Hepatocyte (in vitro differentiated cells): ENCODE data around the gene GRIK4. TPM values are rescaled to one million over a fixed set of nuclear protein-coding genes. Genes with fewer than 3 reads are reported as not detected.

Experiments
- DNase-seq: peaks from one replicate; pipeline ENCODE4 v3.0.0-alpha.2; 2016; ENCODE audit warnings: low spot score
- H2AFZ ChIP-seq: fragments of 200-600 bp; sonication (generic); 2 replicates; pipeline ENCODE4 v1.6.0; 2016; ENCODE audit warnings: antibody characterized with exemption, mild to moderate bottlenecking
- H3K27ac ChIP-seq: fragments of 200-600 bp; sonication (generic); 2 replicates; pipeline ENCODE4 v1.5.1; 2016; ENCODE audit warnings: mild to moderate bottlenecking
- H3K27me3 ChIP-seq: fragments of 200-600 bp; sonication (generic); 2 replicates; pipeline ENCODE4 v1.6.1; 2016
- H3K36me3 ChIP-seq: fragments of 200-600 bp; sonication (generic); replicated peaks from 2 replicates; pipeline ENCODE4 v1.5.1; 2016; ENCODE audit warnings: low read depth; ENCODE audit not compliant: insufficient read depth
- H3K4me1 ChIP-seq: fragments of 200-600 bp; sonication (generic); 2 replicates; pipeline ENCODE4 v1.5.1; 2016; ENCODE audit warnings: mild to moderate bottlenecking, moderate library complexity; ENCODE audit not compliant: insufficient read depth
- H3K4me2 ChIP-seq: fragments of 200-600 bp; sonication (generic); 2 replicates; pipeline ENCODE4 v1.6.0; 2016
- H3K4me3 ChIP-seq: fragments of 200-600 bp; sonication (generic); 2 replicates; pipeline ENCODE4 v1.5.1; 2016; ENCODE audit warnings: mild to moderate bottlenecking
- H3K79me2 ChIP-seq: fragments of 200-600 bp; sonication (generic); 2 replicates; pipeline ENCODE4 v1.6.0; 2017; ENCODE audit warnings: mild to moderate bottlenecking
- H3K9me2 ChIP-seq: fragments of 200-600 bp; sonication (generic); replicated peaks from 2 replicates; pipeline ENCODE4 v1.6.0; 2017; ENCODE audit warnings: mild to moderate bottlenecking; ENCODE audit not compliant: insufficient read depth
- H3K9me3 ChIP-seq: fragments of 200-600 bp; sonication (generic); 2 replicates; pipeline ENCODE4 v1.5.1; 2016; ENCODE audit warnings: low read depth, mild to moderate bottlenecking
- H4K20me1 ChIP-seq: fragments of 200-600 bp; sonication (generic); 2 replicates; pipeline ENCODE4 v1.6.0; 2016; ENCODE audit warnings: mild to moderate bottlenecking; ENCODE audit not compliant: insufficient read depth, poor library complexity, severe bottlenecking
- EZH2 ChIP-seq: fragments of 200-600 bp; sonication (generic); IDR thresholded peaks from 2 replicates; pipeline ENCODE4 v1.6.1; 2016; ENCODE audit warnings: antibody characterized with exemption, mild to moderate bottlenecking, borderline replicate concordance
- EZH2phosphoT487 ChIP-seq: fragments of 200-600 bp; sonication (generic); IDR thresholded peaks from one replicate; pipeline ENCODE4 v1.6.1; 2018; ENCODE audit warnings: antibody characterized with exemption, mild to moderate bottlenecking, low read depth, moderate library complexity; ENCODE audit not compliant: unreplicated experiment, severe bottlenecking
- WGBS: methylation state at CpG from one replicate; pipeline ENCODE4 v1.1.6; 2016; ENCODE audit warnings: low lambda C conversion rate; ENCODE audit errors: missing lambda C conversion rate; 5-methylcytosine and 5-hydroxymethylcytosine counted together
- polyA plus RNA-seq: library from polyadenylated mRNA; unstranded; fragments of >200 nt; fragmentation: Nextera tagmentation; extraction: Ambion mirVana; gene quantifications from 2 replicates; pipeline ENCODE4 v1.2.1, GENCODE V29; 2016
- total RNA-seq: library from RNA; depleted of rRNA; stranded (reverse); fragments of >200 nt; gene quantifications from 2 replicates; pipeline ENCODE4 v1.2.3, GENCODE V29; 2014
- TF ChIP-seq, protein P1 (sequence below): fragments of 200-600 bp; sonication (generic); IDR thresholded peaks from 2 replicates; pipeline ENCODE4 v1.5.1; 2016; ENCODE audit warnings: antibody characterized with exemption, mild to moderate bottlenecking; ENCODE audit not compliant: poor library complexity

The GRIK4 gene, protein sequence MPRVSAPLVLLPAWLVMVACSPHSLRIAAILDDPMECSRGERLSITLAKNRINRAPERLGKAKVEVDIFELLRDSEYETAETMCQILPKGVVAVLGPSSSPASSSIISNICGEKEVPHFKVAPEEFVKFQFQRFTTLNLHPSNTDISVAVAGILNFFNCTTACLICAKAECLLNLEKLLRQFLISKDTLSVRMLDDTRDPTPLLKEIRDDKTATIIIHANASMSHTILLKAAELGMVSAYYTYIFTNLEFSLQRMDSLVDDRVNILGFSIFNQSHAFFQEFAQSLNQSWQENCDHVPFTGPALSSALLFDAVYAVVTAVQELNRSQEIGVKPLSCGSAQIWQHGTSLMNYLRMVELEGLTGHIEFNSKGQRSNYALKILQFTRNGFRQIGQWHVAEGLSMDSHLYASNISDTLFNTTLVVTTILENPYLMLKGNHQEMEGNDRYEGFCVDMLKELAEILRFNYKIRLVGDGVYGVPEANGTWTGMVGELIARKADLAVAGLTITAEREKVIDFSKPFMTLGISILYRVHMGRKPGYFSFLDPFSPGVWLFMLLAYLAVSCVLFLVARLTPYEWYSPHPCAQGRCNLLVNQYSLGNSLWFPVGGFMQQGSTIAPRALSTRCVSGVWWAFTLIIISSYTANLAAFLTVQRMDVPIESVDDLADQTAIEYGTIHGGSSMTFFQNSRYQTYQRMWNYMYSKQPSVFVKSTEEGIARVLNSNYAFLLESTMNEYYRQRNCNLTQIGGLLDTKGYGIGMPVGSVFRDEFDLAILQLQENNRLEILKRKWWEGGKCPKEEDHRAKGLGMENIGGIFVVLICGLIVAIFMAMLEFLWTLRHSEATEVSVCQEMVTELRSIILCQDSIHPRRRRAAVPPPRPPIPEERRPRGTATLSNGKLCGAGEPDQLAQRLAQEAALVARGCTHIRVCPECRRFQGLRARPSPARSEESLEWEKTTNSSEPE
- 1.5 and 1.6 TPM in 2 replicates for total RNA-seq
- 0.95 and 2.3 TPM in 2 replicates for polyA plus RNA-seq

DNA sequence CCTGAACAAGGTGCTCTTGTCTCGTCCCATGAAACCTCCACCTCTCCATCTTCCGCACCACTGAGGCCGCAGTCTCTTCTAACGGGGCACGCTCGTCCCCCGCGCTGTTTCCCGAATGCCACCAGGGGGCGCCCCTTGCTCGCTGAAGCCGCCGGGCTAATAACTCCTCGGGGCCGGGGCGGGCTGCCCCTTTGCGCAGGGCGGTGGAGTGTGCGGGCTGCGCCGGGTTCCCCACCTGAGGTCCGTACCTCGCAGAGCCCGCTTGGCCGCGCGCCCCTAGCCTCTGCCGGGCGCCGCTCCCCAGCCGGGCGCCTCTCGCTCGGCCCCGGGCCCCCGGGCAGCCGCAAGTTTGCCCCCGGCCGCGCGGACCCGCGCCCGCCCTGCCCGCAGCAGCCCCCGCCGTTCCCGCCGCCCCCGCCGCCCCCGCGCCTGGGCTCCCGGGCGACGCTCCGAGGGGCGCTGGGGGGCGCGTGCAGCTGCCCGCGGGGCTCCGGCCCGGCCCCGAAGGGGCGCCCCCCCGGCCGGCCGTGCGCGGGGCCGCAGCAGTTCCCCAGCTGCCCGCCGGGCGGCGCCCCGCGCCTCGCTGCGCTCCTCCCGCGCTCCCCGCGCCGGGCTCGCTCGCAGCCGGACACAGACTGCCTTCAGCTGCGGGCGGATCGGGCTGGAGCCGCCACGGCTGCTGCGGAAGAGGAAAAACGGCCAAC, at the start of gene GRIK4:
Gene GRIK4, plus strand, starts transcription at position 633 of the 704 bp plus-strand sequence. CDS start 148,571 bp downstream, outside the sequence.
- H3K9me3 ChIP-seq, result no peaks in the 10 kb centered on the region
- no peaks in the 10 kb centered on the region for H3K9me2 ChIP-seq
- H2AFZ ChIP-seq, result no peak within 1 kb of the TSS
- TF ChIP-seq EZH2phosphoT487, result no peak
- TF ChIP-seq, protein P1, sequence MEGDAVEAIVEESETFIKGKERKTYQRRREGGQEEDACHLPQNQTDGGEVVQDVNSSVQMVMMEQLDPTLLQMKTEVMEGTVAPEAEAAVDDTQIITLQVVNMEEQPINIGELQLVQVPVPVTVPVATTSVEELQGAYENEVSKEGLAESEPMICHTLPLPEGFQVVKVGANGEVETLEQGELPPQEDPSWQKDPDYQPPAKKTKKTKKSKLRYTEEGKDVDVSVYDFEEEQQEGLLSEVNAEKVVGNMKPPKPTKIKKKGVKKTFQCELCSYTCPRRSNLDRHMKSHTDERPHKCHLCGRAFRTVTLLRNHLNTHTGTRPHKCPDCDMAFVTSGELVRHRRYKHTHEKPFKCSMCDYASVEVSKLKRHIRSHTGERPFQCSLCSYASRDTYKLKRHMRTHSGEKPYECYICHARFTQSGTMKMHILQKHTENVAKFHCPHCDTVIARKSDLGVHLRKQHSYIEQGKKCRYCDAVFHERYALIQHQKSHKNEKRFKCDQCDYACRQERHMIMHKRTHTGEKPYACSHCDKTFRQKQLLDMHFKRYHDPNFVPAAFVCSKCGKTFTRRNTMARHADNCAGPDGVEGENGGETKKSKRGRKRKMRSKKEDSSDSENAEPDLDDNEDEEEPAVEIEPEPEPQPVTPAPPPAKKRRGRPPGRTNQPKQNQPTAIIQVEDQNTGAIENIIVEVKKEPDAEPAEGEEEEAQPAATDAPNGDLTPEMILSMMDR, result peak; percentile 97
- peaks cover 54% of the 10 kb centered on the region for H3K27me3 ChIP-seq
- peak within 1 kb of the TSS; percentile 77 for H3K4me2 ChIP-seq
- H4K20me1 ChIP-seq, result no peaks in the 10 kb centered on the region
- H3K4me1 ChIP-seq, result no peaks in the 10 kb centered on the region
- WGBS, result 2% methylated on average over 31 of the region's 95 CpGs
- peak; percentile 92 for DNase-seq
- H3K79me2 ChIP-seq, result no peaks in the 10 kb centered on the region
- H3K36me3 ChIP-seq, result no peaks in the 10 kb centered on the region
- H3K4me3 ChIP-seq, result no peak within 1 kb of the TSS
- no peak within 1 kb of the TSS for H3K27ac ChIP-seq

DNA sequence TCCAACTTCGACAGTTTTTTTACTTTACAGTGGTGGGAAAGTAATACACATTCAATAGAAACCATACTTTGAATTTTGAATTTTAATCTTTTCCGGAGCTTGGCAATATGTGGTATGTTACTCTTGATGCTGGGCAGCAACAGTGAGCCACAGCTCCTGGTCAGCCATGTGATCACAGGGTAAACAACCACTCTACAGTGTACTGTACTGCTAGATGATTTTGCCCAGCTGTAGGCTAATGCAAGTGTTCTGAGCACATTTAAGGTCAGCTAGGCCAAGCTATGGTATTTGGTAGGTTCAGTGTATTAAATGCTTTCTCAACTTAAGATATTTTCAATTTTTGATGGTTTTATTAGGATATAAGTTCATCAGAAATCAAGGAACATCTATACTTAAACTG, 48.7 kb upstream of the GRIK4 start:
- TF ChIP-seq EZH2phosphoT487 (no peak), EZH2 (no peak)
- TF ChIP-seq, protein P1, result no peak
- Histone ChIP-seq H3K4me2 (no peak overlapping the region), H2AFZ (no peak overlapping the region), H3K27me3 (no peaks in the 10 kb centered on the region), H3K4me1 (no peaks in the 10 kb centered on the region), H3K9me2 (no peaks in the 10 kb centered on the region), H3K79me2 (no peaks in the 10 kb centered on the region), H3K4me3 (no peak overlapping the region), H3K36me3 (peaks cover 7% of the 10 kb centered on the region), H3K27ac (no peak overlapping the region), H4K20me1 (no peaks in the 10 kb centered on the region), H3K9me3 (no peaks in the 10 kb centered on the region)
- 95% methylated on average over 2 of the region's 2 CpGs for WGBS
- DNase-seq, result no peak

DNA sequence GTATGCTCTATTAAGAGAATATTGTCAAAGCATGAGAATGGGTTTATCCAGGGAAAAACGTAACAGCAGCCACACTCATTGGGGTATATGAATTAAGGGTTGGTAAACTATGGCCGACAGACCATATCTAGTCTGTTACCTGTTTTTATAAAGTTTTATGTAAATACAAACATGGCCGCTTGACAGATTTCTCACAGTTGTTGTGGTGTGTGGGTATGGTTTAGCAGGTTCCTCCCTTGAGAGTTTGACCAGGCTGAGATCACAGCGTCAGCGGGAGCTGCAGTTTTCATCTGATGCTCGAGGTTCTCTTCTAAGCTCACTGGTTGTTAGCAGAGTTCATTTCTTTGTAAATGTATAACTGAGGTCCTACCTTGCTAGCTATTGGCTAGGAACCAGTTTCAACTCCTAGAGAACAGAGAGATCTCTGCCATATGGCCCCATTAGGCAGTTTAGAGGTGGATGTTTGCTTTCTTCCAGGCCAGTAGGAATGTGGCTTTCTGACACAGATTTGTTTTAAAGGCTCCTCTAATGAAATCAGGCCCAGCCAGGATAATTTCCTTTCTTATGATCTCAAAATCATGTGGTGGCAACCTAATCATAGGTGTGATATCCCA, 45.5 kb upstream of the GRIK4 start:
- Histone ChIP-seq H4K20me1 (no peaks in the 10 kb centered on the region), H2AFZ (no peak overlapping the region), H3K9me3 (no peaks in the 10 kb centered on the region), H3K27me3 (no peaks in the 10 kb centered on the region), H3K4me1 (no peaks in the 10 kb centered on the region), H3K4me2 (no peak overlapping the region), H3K79me2 (no peaks in the 10 kb centered on the region), H3K36me3 (peaks cover 7% of the 10 kb centered on the region), H3K27ac (no peak overlapping the region), H3K4me3 (no peak overlapping the region), H3K9me2 (no peaks in the 10 kb centered on the region)
- no peak for DNase-seq
- TF ChIP-seq, protein P1, result no peak
- no peak for TF ChIP-seq EZH2
- TF ChIP-seq EZH2phosphoT487, result no peak
- 91% methylated on average over 6 of the region's 6 CpGs for WGBS
